ENCODE data around the gene CD3G. TPM values are rescaled to one million over a fixed set of nuclear protein-coding genes. Genes with fewer than 3 reads are reported as not detected.
A peak's percentile ranks its signal among the peaks of the same experiment; 100 is the strongest.

Gene CD3G
- total RNA-seq, 4 donors from 2014 or later = 0.33 to 0.51 TPM; not detected in 2

- in situ Hi-C loops (cut with MboI; ENCODE audit: low sequenced_read_pairs in 4 of 4) (loop anchor here in 3 of 4 donors (10.0 to 25.0 kb wide), 3 partner anchors 91 to 366 kb away; no protein-coding TSS in a partner anchor), intact Hi-C loops (cut with DNase I; ENCODE audit: low total_unique reads) (no loop called here)
- Histone ChIP-seq H3K9me3 (no peaks in the 10 kb centered on the region), H3K4me3 (no peak overlapping the region), H3K27me3 (no peaks in the 10 kb centered on the region), H3K36me3 (peaks cover 5 to 61% of the 10 kb centered on the region in 2 donors), H3K27ac (no peak overlapping the region), H3K4me1 (peaks cover 4 to 5% of the 10 kb centered on the region in 2 donors)
- no peak for TF ChIP-seq CTCF (IDR thresholded peaks at IDR 0.05 in 4 of 5, conservative IDR thresholded peaks at IDR 0.05 in 1 of 5)
- no peak for TF ChIP-seq POLR2A (IDR thresholded peaks at IDR 0.05)
- no peak for DNase-seq
- ATAC-seq = no peak
Measured at GRCh38 chr11:118396097-118396501, 52.0 kb downstream of the CD3G start.

GRCh38 chr11:118397448-118397847, 53.3 kb downstream of the CD3G start:
- no peak for ATAC-seq
- in situ Hi-C loops (cut with MboI; ENCODE audit: low sequenced_read_pairs in 4 of 4) = loop anchor here in 3 of 4 donors (10.0 to 25.0 kb wide), 3 partner anchors 90 to 365 kb away; no protein-coding TSS in a partner anchor
- Histone ChIP-seq H3K4me3 (no peak overlapping the region), H3K4me1 (peaks cover 5 to 6% of the 10 kb centered on the region in 2 donors), H3K27ac (no peak overlapping the region), H3K9me3 (no peaks in the 10 kb centered on the region), H3K36me3 (peaks cover 5 to 50% of the 10 kb centered on the region in 2 donors), H3K27me3 (no peaks in the 10 kb centered on the region)
- no peak for DNase-seq
- intact Hi-C loops (cut with DNase I; ENCODE audit: low total_unique reads) = no loop called here
- TF ChIP-seq POLR2A (IDR thresholded peaks at IDR 0.05) = no peak
- no peak for TF ChIP-seq CTCF (IDR thresholded peaks at IDR 0.05 in 4 of 5, conservative IDR thresholded peaks at IDR 0.05 in 1 of 5)

GRCh38 chr11:118398791-118399559, 54.8 kb downstream of the CD3G start:
- in situ Hi-C loops (cut with MboI; ENCODE audit: low sequenced_read_pairs in 4 of 4) = loop anchor here in 3 of 4 donors (10.0 to 25.0 kb wide), 3 partner anchors 88 to 363 kb away; no protein-coding TSS in a partner anchor
- no peaks in the 10 kb centered on the region for H3K27me3 ChIP-seq
- no peaks in the 10 kb centered on the region for H3K9me3 ChIP-seq
- H3K27ac ChIP-seq = no peak overlapping the region
- TF ChIP-seq CTCF (IDR thresholded peaks at IDR 0.05 in 4 of 5, conservative IDR thresholded peaks at IDR 0.05 in 1 of 5) = no peak
- ATAC-seq (no peak), DNase-seq (no peak)
- H3K4me3 ChIP-seq = no peak overlapping the region
- H3K4me1 ChIP-seq = peaks cover 18 to 21% of the 10 kb centered on the region in 2 donors
- intact Hi-C loops (cut with DNase I; ENCODE audit: low total_unique reads) = no loop called here
- H3K36me3 ChIP-seq = peaks cover 2 to 35% of the 10 kb centered on the region in 2 donors

DNA sequence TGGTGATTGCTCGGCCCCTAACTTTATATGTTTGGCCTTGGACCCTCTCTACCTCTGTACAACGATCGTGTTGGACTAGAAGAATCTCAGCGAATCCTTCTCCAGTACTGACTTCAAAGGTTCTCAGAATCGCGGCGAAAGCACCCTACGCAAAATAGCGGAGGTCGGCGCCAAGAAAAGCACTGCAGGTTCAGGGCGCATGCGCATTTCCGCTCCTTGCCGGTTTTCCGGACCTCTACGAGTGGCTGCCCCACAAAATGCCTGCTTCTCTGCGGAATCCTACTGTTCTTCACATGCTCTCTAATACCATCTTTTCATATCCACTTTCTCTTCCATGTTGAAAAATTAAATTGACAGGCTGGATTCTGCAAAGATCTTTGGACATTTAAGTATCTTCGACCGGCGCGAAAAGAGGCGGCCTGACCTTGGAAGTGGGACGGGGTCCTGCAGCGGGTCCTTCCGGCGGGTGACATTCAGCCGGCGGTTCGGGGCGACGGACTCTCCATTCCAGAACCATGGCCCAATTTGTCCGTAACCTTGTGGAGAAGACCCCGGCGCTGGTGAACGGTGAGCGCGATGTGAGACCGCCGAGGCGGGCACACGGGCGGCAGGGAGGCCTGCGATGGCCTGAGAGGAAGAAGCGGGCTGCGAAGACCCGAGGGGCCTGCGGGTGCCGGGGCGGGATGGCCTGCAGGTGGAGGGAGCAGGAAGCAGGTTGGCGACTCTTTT, 57.2 kb downstream of the CD3G start, which contains the start of gene ATP5MG:
ATP5MG (plus strand) TSS at position 456 of the 729 bp plus-strand sequence; CDS start at position 516, 60 bp downstream.
- in situ Hi-C loops (cut with MboI; ENCODE audit: low sequenced_read_pairs in 4 of 4) = loop anchor here in 1 of 4 donors (5.0 kb wide), 1 partner anchor 91 kb away; no protein-coding TSS in a partner anchor
- Histone ChIP-seq H3K4me3 (peak within 1 kb of the TSS; percentile 77 to 97 (median 86)), H3K27ac (peak within 1 kb of the TSS; percentile 81 to 90 (median 88)), H3K4me1 (peaks cover 37 to 39% of the 10 kb centered on the region in 2 donors), H3K9me3 (no peaks in the 10 kb centered on the region), H3K36me3 (peaks cover 0 to 17% of the 10 kb centered on the region in 2 donors), H3K27me3 (no peaks in the 10 kb centered on the region)
- DNase-seq = peak; percentile 81 to 86
- intact Hi-C loops (cut with DNase I; ENCODE audit: low total_unique reads) = loop anchor here (1.0 to 5.0 kb wide), 4 partner anchors 35 to 166 kb away; partner anchors contain the start of genes IFT46, KMT2A and UBE4A
- peak; percentile 88 to 89 for ATAC-seq
- TF ChIP-seq CTCF (IDR thresholded peaks at IDR 0.05 in 4 of 5, conservative IDR thresholded peaks at IDR 0.05 in 1 of 5) (peak in 4 of 5 experiments; percentile 8 to 27 (median 22)), POLR2A (IDR thresholded peaks at IDR 0.05) (peak; percentile 74 to 79)
